ENCODE measurements around the gene VASH1.

Gene VASH1

DNA sequence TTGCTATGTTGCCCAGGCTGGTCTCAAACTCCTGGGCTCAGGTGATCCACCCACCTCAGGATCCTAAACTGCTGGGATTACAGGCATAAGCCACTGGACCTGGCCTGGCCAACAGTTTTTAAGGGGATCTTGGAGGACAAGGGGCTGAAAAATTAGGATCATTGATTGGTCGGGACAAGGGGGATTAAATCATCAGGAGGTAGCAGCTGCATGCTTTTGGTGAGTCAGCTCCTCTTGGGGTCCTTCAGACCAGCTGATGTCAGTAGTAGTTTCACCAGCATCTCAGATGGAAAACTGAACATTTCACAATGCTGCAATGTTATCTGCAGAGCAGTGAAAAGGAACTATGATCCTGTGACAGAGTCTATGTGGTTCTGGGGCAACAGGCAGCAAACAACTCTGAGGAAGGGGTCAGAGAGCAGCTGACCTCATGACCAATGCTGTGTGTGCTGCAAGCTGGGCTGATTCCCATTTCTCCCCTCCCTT, 71.3 kb downstream of the VASH1 start:
- Histone ChIP-seq H3K4me2 (ENCODE audit: low read depth, low read length, poor library complexity, severe bottlenecking) (no peak overlapping the region), H3K4me3 (ENCODE audit: low read length, poor library complexity, severe bottlenecking) (no peak overlapping the region), H3K9ac (ENCODE audit: low read depth, low read length, poor library complexity, severe bottlenecking) (no peak overlapping the region), H3K79me2 (ENCODE audit: insufficient read depth, low read length) (no peaks in the 10 kb centered on the region), H3K9me2 (replicated peaks; ENCODE audit: low read depth, low read length) (no peaks in the 10 kb centered on the region), H3K9me3 (ENCODE audit: insufficient read depth, low read depth, low read length) (no peaks in the 10 kb centered on the region), H3K4me1 (ENCODE audit: insufficient read depth, low read length, poor library complexity, severe bottlenecking) (no peaks in the 10 kb centered on the region), H2AFZ (ENCODE audit: low read length) (no peak overlapping the region), H4K20me1 (ENCODE audit: insufficient read depth, low read length, poor library complexity, severe bottlenecking) (no peaks in the 10 kb centered on the region), H3K27me3 (ENCODE audit: insufficient read depth, low read length, poor library complexity, severe bottlenecking) (peaks cover 3% of the 10 kb centered on the region), H3K36me3 (ENCODE audit: insufficient read depth, low read length) (no peaks in the 10 kb centered on the region), H3F3A (ENCODE audit: low read depth) (no peaks in the 10 kb centered on the region)
- TF ChIP-seq EZH2phosphoT487 (IDR thresholded peaks at IDR 0.05; ENCODE audit: borderline replicate concordance) = no peak
- TF ChIP-seq, protein P1, sequence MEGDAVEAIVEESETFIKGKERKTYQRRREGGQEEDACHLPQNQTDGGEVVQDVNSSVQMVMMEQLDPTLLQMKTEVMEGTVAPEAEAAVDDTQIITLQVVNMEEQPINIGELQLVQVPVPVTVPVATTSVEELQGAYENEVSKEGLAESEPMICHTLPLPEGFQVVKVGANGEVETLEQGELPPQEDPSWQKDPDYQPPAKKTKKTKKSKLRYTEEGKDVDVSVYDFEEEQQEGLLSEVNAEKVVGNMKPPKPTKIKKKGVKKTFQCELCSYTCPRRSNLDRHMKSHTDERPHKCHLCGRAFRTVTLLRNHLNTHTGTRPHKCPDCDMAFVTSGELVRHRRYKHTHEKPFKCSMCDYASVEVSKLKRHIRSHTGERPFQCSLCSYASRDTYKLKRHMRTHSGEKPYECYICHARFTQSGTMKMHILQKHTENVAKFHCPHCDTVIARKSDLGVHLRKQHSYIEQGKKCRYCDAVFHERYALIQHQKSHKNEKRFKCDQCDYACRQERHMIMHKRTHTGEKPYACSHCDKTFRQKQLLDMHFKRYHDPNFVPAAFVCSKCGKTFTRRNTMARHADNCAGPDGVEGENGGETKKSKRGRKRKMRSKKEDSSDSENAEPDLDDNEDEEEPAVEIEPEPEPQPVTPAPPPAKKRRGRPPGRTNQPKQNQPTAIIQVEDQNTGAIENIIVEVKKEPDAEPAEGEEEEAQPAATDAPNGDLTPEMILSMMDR (conservative IDR thresholded peaks at IDR 0.05; ENCODE audit: low read length) = no peak
